ENCODE data around the gene GRID1.

Gene GRID1

DNA sequence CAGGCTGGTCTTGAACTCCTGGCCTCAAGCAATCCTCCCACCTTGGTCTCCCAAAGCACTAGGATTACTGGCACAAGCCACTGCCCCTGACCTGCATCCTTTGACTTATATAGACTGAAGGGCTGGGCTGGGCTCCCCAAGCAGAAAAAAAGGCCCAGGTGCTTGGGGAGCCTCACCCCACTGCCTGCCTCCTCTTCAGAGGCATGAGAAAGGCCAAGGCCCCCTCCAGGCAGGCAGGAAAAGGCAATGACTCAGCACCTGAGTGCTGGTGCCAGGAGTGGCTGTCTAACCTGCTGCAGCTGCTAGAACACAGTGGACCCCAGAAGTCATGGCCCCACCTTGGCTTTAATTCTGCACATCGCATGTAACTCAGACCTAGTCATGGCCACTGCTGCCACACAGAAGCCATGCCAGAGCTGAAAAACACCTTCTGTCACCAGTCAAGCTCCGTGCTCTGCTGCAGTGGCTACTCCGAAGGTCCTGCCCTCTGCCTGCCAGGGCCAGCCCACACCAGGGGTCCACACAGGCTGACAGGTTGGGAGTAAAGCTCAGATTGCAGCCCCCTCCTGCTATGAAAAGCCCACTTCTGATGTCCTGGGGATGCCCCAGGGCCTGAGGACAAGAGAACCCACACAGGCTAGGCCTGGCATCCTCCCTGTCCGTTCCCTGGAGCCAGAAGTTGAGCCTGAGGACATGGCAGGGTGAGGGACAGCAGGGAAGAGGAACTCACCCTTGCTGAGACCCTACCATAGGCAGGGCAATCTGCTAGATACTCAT lies 48.5 kb downstream of the GRID1 start:
- no peaks in the 10 kb centered on the region for H3K9me3 Mint-ChIP-seq
- DNase-seq (ENCODE audit: low spot score in 2 of 2) (no peak), ATAC-seq (ENCODE audit: low read depth) (no peak)
- H3K27me3 Mint-ChIP-seq: peaks cover 23% of the 10 kb centered on the region
- no peak overlapping the region for H3K4me3 Mint-ChIP-seq
- H3K4me1 Mint-ChIP-seq: no peaks in the 10 kb centered on the region
- H3K27ac Mint-ChIP-seq: no peak overlapping the region
- H3K36me3 Mint-ChIP-seq: no peaks in the 10 kb centered on the region

DNA sequence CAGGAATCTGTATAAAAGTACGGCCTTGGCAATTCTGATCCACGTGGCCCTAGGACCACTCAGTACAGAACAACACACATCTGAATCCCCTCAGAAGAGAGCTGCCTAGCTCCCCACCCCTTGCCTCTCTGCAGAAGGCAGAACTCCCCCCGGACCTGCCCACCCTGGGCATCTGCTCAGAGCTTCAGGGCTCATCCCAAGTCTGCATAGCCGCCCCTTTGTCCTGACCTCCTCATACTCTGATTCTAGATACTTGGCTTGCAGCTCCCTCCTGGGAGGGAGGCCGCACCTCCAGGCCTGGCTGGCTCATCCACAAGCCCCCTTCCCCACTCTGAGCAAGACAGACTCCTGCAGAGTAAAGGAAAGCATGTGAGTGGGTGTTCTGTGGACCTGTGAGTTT lies 49.6 kb downstream of the GRID1 start:
- DNase-seq (ENCODE audit: low spot score in 2 of 2) (no peak), ATAC-seq (ENCODE audit: low read depth) (no peak)
- H3K27me3 Mint-ChIP-seq: peaks cover 23% of the 10 kb centered on the region
- no peaks in the 10 kb centered on the region for H3K9me3 Mint-ChIP-seq
- no peak overlapping the region for H3K27ac Mint-ChIP-seq
- no peak overlapping the region for H3K4me3 Mint-ChIP-seq
- H3K36me3 Mint-ChIP-seq: no peaks in the 10 kb centered on the region
- no peaks in the 10 kb centered on the region for H3K4me1 Mint-ChIP-seq

DNA sequence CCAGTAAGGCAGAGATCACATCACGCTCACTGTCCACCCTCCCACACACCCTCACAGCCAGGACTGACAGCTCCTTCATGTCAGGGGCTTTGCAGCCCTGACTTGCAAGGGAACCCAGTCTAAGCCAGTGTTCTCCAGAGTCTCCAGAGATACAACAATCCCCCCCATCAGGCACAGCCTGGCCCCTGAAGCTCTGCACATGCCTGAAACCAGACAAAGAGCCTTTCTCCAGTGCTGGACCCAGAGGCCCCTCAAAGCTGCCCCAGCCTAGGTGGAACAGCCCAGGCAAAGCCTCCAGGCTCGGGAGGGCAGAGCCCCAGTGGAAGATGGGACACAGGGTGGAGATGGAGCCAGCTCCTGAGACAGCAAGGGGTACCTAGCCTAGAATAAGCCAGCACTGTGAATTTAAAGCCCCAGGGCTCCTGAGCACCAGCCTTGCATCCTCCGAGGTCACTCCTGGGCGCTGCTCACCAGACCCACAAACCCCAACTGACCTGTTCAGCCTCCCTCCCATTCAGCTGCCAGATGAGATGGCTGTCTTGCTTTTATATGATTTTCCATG lies 50.2 kb downstream of the GRID1 start:
- no peaks in the 10 kb centered on the region for H3K9me3 Mint-ChIP-seq
- no peak for DNase-seq (ENCODE audit: low spot score in 2 of 2)
- no peak overlapping the region for H3K27ac Mint-ChIP-seq
- peaks cover 21% of the 10 kb centered on the region for H3K27me3 Mint-ChIP-seq
- H3K4me1 Mint-ChIP-seq: no peaks in the 10 kb centered on the region
- ATAC-seq (ENCODE audit: low read depth): no peak
- no peaks in the 10 kb centered on the region for H3K36me3 Mint-ChIP-seq
- H3K4me3 Mint-ChIP-seq: no peak overlapping the region

DNA sequence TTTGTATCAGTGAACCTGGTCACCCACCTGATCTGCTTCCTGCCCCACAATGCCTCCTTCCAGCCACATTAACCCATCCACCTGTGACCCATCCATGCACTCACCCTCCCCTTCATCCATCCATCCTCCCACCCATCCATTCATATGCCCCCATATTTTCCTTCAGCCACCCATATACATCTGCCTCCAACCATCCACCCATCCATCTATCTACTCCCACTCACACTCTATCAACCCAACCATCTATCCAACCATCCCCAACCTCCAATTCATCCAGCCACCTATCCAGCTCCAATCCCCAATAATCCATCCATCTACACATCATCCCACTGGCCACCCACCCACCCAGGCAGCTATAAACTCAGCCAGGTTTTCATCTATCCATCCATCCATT lies 51.0 kb downstream of the GRID1 start:
- Mint-ChIP-seq H3K36me3 (no peaks in the 10 kb centered on the region), H3K27me3 (peaks cover 21% of the 10 kb centered on the region), H3K27ac (no peak overlapping the region), H3K9me3 (no peaks in the 10 kb centered on the region), H3K4me1 (no peaks in the 10 kb centered on the region), H3K4me3 (no peak overlapping the region)
- DNase-seq (ENCODE audit: low spot score in 2 of 2): no peak
- no peak for ATAC-seq (ENCODE audit: low read depth)

DNA sequence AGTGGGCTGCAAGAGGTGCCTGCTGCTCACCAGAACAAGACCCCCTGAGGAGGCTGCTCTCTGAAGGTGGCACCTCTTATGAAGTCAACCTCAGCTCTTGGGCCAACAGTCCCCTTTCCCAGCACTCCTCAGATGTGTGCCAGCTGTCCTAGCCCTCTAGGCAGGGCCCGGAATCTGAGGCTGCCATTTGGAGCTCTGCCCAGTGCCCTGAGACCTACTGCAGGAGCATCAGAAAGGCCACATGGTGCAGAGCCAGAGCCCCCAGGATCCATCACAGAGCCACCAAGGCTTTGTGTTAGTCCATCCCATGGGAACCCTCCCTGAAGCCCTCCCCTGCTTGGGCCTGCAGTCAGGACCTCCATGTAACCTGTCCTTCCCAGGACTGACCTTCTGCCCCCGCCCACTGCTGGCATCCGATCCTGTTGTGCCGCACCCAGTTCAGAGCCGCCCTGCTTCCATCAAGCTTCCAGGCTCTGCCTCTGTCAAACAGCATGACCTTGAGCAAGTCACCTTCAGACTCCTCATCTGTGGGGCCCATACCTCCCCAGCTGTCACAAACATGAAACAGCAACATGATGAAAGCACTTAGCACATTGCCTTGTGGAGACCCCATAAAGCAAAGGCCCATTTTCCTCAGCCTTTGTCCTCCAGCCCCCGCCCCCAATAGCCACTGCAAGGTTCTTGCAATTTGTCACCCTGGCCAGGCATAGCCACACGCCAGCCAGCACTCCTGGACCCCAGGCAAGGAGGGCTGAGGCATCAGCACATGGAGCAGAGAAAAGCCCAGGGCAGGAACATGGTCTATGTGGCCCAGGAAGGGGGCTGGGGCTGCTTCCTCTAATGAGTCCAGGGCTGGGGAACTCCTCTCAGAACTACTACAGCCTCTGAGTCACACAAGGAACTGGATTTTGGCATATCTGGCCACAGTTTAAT lies 51.7 kb downstream of the GRID1 start:
- Mint-ChIP-seq H3K36me3 (no peaks in the 10 kb centered on the region), H3K9me3 (no peaks in the 10 kb centered on the region), H3K27ac (no peak overlapping the region), H3K4me1 (no peaks in the 10 kb centered on the region), H3K27me3 (peaks cover 17% of the 10 kb centered on the region), H3K4me3 (no peak overlapping the region)
- ATAC-seq (ENCODE audit: low read depth): no peak
- no peak for DNase-seq (ENCODE audit: low spot score in 2 of 2)

DNA sequence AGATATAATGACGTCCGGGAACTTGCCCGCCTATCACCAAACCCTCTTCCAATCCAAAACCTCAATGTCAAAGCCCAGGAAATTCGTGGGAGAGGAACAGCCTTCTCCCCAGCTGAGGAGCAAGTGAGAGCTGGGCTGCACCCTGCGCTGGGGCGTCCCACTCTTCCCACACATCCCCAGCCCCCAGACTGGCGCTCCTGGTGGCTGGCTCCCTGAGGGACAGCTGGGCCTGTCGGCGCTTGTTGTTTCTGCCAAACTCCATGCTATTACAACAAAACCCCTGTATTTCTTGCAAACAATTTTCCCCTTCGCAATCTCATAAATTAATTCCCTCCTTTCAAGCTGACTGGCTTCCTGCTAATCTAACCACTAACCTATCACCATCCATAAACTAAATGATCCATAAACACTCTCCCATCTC lies 53.0 kb downstream of the GRID1 start:
- no peak overlapping the region for H3K27ac Mint-ChIP-seq
- no peaks in the 10 kb centered on the region for H3K9me3 Mint-ChIP-seq
- DNase-seq (ENCODE audit: low spot score in 2 of 2) (no peak), ATAC-seq (ENCODE audit: low read depth) (no peak)
- H3K27me3 Mint-ChIP-seq: peaks cover 12% of the 10 kb centered on the region
- no peaks in the 10 kb centered on the region for H3K36me3 Mint-ChIP-seq
- no peak overlapping the region for H3K4me3 Mint-ChIP-seq
- H3K4me1 Mint-ChIP-seq: no peaks in the 10 kb centered on the region

DNA sequence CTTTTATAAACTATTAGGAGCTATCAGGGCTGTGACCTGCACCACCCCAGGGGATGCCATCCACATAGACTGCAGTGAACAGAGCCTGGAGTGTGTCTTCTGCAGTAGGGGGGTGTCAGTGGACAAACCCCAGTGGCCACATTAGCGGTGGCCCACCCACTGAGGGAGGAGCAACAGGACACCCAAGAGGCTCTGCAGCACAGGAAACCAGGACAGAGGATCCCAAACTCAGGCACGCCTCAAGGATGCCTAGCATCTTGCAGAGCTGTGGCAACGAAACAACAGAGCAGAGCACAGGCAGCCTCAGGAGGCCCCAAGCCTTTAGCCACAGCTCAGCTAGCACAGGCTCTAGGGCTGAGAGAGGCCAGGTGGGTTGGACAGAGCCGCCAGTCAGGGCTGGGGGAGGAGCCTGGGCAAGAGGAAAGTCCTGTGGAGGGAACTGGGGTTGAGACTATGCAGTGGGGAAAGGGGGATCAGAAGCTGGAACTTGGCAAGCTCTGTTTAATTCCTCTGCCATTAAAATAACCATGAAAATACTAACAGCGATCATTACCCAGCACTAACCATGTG lies 53.8 kb downstream of the GRID1 start:
- no peaks in the 10 kb centered on the region for H3K9me3 Mint-ChIP-seq
- no peaks in the 10 kb centered on the region for H3K4me1 Mint-ChIP-seq
- no peak for DNase-seq (ENCODE audit: low spot score in 2 of 2)
- no peaks in the 10 kb centered on the region for H3K36me3 Mint-ChIP-seq
- ATAC-seq (ENCODE audit: low read depth): no peak
- peaks cover 11% of the 10 kb centered on the region for H3K27me3 Mint-ChIP-seq
- H3K27ac Mint-ChIP-seq: no peak overlapping the region
- H3K4me3 Mint-ChIP-seq: no peak overlapping the region

DNA sequence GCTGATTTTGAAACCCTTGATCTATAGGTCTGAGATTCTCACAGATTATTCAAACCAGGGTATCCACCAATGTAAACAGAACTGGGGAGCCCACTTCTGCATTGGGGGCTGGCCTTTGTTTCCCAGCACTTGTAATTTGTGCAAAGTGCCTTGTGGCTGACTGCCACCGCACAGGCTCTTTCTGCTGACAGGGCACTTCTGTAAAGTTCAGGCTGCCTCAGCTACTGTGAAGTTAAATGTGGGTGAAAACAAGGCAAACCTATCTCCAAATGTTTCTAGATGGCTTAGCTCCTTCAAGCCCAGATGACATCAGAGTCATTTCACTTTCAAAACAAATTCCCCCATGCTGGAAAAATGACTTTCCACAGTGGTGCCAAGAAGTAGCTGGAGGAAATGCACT lies 54.7 kb downstream of the GRID1 start:
- Mint-ChIP-seq H3K4me3 (no peak overlapping the region), H3K4me1 (no peaks in the 10 kb centered on the region), H3K36me3 (no peaks in the 10 kb centered on the region), H3K27me3 (peaks cover 11% of the 10 kb centered on the region), H3K9me3 (no peaks in the 10 kb centered on the region), H3K27ac (no peak overlapping the region)
- ATAC-seq (ENCODE audit: low read depth): no peak
- DNase-seq (ENCODE audit: low spot score in 2 of 2): no peak

DNA sequence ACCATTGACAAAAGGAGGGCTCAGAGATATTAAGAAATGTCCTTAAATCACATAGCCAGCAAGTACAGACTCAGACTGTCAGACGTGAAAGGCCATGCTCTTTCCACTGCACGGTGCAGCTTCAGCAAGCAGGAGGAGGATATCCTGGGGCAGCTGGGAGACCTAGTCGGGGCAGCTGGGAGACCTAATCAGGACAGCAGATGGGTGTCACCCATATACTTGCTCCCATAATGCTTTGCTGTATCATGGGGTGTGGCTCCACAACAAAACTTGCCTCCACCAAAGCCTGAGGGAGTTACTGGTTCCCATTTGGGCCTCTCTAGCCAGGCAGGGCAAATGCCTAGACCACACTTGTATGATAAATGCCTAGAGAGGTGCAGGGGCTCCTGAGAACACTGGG lies 55.4 kb downstream of the GRID1 start:
- DNase-seq (ENCODE audit: low spot score in 2 of 2) (no peak), ATAC-seq (ENCODE audit: low read depth) (no peak)
- no peaks in the 10 kb centered on the region for H3K4me1 Mint-ChIP-seq
- H3K27me3 Mint-ChIP-seq: peaks cover 11% of the 10 kb centered on the region
- H3K4me3 Mint-ChIP-seq: no peak overlapping the region
- H3K9me3 Mint-ChIP-seq: no peaks in the 10 kb centered on the region
- H3K27ac Mint-ChIP-seq: no peak overlapping the region
- no peaks in the 10 kb centered on the region for H3K36me3 Mint-ChIP-seq

DNA sequence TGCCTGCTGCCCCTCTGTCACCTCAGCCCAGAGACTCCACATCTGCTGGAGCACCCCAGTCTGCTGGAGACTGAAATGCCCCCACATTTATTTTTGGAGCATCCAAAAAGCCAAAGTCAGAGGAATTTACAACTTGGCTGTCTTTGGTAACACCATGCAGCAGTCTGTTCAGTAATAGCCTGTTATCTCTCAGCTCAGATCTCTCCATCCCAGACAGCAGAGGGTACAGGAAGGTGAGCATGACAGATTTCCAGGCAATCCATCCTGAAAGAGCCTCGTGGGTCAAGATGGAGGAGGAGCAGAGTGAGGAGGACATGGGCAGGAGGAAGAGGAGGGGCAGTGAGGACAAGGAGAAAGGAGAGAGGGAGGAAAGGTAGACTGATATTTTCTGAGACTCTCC lies 55.9 kb downstream of the GRID1 start:
- ATAC-seq (ENCODE audit: low read depth) (no peak), DNase-seq (ENCODE audit: low spot score in 2 of 2) (no peak)
- no peaks in the 10 kb centered on the region for H3K36me3 Mint-ChIP-seq
- no peaks in the 10 kb centered on the region for H3K9me3 Mint-ChIP-seq
- H3K27me3 Mint-ChIP-seq: peaks cover 6% of the 10 kb centered on the region
- no peak overlapping the region for H3K4me3 Mint-ChIP-seq
- H3K27ac Mint-ChIP-seq: no peak overlapping the region
- H3K4me1 Mint-ChIP-seq: no peaks in the 10 kb centered on the region

DNA sequence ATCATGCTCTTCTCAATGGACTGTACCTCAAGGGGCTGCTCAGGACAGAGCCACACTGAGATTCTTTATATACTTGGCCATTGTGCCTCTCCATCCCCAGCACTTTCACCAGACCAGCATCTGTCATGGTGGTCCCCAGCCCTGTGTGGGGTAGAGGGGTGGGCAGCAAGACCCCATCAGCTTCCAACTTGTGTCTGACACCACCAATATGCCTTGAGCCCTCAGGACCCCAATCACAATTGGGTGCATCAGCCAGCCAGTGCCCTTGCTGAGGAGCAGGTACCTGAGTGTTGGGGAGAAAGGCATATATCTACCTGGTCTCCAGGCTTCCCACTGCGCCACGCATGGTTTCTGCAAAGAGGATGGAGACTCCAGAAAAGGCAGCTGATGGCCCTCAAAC lies 56.3 kb downstream of the GRID1 start:
- H3K27ac Mint-ChIP-seq: no peak overlapping the region
- H3K27me3 Mint-ChIP-seq: peaks cover 3% of the 10 kb centered on the region
- H3K9me3 Mint-ChIP-seq: no peaks in the 10 kb centered on the region
- no peak for DNase-seq (ENCODE audit: low spot score in 2 of 2)
- H3K36me3 Mint-ChIP-seq: no peaks in the 10 kb centered on the region
- ATAC-seq (ENCODE audit: low read depth): no peak
- no peaks in the 10 kb centered on the region for H3K4me1 Mint-ChIP-seq
- no peak overlapping the region for H3K4me3 Mint-ChIP-seq

DNA sequence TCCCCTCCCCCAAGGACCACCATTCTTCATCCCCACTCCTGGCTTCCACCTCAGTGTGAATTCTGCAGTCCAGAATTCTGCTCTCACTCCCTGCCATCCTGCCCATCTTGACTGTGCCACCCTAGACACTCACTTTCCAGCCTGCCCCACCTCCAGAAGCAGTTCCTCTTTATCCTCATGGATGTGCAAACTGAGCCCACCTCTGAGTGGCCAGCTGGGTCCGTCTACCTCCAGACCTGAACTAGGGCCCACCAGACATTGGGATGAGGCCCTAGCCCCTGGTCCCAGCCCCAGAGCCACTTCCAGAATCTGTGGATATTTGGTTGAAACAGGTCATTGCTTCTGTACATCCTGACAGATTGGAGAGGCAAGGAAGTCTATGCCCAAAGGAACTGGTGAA lies 58.5 kb downstream of the GRID1 start:
- Mint-ChIP-seq H3K9me3 (no peaks in the 10 kb centered on the region), H3K4me1 (no peaks in the 10 kb centered on the region), H3K4me3 (no peak overlapping the region), H3K27me3 (peaks cover 4% of the 10 kb centered on the region), H3K36me3 (no peaks in the 10 kb centered on the region), H3K27ac (no peak overlapping the region)
- DNase-seq (ENCODE audit: low spot score in 2 of 2) (no peak), ATAC-seq (ENCODE audit: low read depth) (no peak)

DNA sequence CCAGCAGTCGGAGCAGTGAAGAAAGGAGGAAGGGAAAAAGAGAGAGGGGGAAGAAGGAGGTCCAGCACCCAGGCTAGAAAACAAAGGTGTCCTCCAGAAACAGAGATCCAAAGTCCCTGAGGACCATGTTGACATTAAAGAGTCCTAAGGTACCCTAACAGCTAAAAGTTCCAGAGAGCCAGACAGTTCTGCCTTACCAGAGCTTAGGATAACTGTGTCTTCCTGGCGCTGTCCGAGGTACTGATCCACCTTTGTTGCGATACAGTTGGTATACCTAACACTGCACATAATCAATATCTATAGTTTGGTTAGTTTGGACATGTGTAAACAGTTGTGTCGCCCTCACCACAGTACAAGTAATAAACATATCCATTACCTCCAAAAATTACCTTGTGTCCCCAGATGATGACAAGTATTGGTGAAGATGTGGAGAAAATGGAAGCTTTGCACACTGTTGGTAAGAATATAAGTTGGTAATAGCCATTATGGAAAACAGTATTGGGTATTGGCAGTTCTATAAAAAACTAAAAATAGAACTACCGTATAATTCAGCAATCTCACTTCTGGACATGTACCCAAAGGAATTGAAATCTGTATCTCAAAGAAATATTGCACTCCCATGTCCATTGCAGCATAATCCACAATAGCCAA lies 59.8 kb downstream of the GRID1 start:
- H3K27me3 Mint-ChIP-seq: peaks cover 4% of the 10 kb centered on the region
- ATAC-seq (ENCODE audit: low read depth): no peak
- no peak overlapping the region for H3K4me3 Mint-ChIP-seq
- no peaks in the 10 kb centered on the region for H3K9me3 Mint-ChIP-seq
- no peaks in the 10 kb centered on the region for H3K4me1 Mint-ChIP-seq
- DNase-seq (ENCODE audit: low spot score in 2 of 2): no peak
- H3K27ac Mint-ChIP-seq: no peak overlapping the region
- no peaks in the 10 kb centered on the region for H3K36me3 Mint-ChIP-seq

DNA sequence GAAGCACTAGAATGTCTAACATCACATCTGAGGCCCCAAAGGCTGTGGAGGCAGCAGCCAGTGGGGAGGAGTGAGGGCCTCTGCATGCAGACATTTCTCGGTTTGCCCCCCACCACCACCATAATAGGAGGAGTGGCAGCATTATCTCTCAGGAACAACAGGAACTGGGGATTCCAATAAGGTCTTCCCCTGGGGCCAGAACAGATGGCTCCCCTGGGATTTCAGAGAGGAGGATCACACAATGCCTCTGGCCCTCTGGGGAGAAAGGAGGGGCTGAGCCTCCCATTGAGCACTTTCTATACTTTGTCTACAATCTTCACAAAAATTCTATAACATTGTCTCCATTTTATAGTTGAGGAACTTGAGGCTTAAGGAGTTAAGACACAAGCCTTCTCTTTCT lies 61.1 kb downstream of the GRID1 start:
- no peak overlapping the region for H3K27ac Mint-ChIP-seq
- ATAC-seq (ENCODE audit: low read depth): no peak
- no peaks in the 10 kb centered on the region for H3K36me3 Mint-ChIP-seq
- no peaks in the 10 kb centered on the region for H3K4me1 Mint-ChIP-seq
- H3K9me3 Mint-ChIP-seq: no peaks in the 10 kb centered on the region
- H3K4me3 Mint-ChIP-seq: no peak overlapping the region
- H3K27me3 Mint-ChIP-seq: peaks cover 5% of the 10 kb centered on the region
- DNase-seq (ENCODE audit: low spot score in 2 of 2): no peak
